ENCODE measurements around the gene S100A1.

GRCh38 chr1:153626477-153626903 lies 1.7 kb upstream of the S100A1 start:
- TF ChIP-seq CTCF (IDR thresholded peaks at IDR 0.05) (no peak), POLR2A (IDR thresholded peaks at IDR 0.05) (no peak)

All from thyroid gland (tissue), 4 donors.